A673 (cell line): ENCODE data around the gene P2RX5. TPM values are rescaled to one million over a fixed set of nuclear protein-coding genes. Genes with fewer than 3 reads are reported as not detected.
A peak's percentile ranks its signal among the peaks of the same experiment; 100 is the strongest.

Experiments used
- BruUV-seq: library from RNA; stranded (reverse); fragments of 400-500 nt; replicated peaks from 2 replicates; lab custom pipeline; 2021; lab: Mats Ljungman, UMichigan
- CTCF ChIA-PET: fragments of 300-600 bp; sonication (Branson Sonifier 250); formaldehyde crosslinking; loops from one replicate; lab custom pipeline; 2022; ENCODE audit warnings: antibody characterized with exemption; lab: Charles Lee
- POLR2A ChIA-PET: fragments of 300-600 bp; sonication (Branson Sonifier 250); formaldehyde crosslinking; loops from one replicate; lab custom pipeline; 2022; ENCODE audit warnings: antibody characterized with exemption; ENCODE audit not compliant: low non-redundant PET; lab: Charles Lee
- DNase-seq: peaks from one replicate; pipeline ENCODE4 v3.0.0-alpha.2; 2015; ENCODE audit warnings: low spot score
- H3K27ac ChIP-seq: fragments of 200-600 bp; sonication (generic); 2 replicates; pipeline ENCODE4 v1.5.1; 2016; ENCODE audit warnings: mixed run types, low read depth, mild to moderate bottlenecking, mixed read lengths, antibody characterized with exemption, low read length; ENCODE audit not compliant: poor library complexity, severe bottlenecking
- H3K27me3 ChIP-seq: fragments of 200-600 bp; sonication (generic); replicated peaks from 2 replicates; pipeline ENCODE4 v1.6.1; 2017; ENCODE audit warnings: mixed run types, low read depth, mild to moderate bottlenecking, mixed read lengths, antibody characterized with exemption, low read length; ENCODE audit not compliant: insufficient read depth, poor library complexity
- H3K36me3 ChIP-seq: fragments of 200-600 bp; sonication (generic); 2 replicates; pipeline ENCODE4 v1.6.1; 2016; ENCODE audit warnings: mixed run types, mild to moderate bottlenecking, mixed read lengths, antibody characterized with exemption, low read length; ENCODE audit not compliant: insufficient read depth, poor library complexity, severe bottlenecking
- H3K4me1 ChIP-seq: fragments of 200-600 bp; sonication (generic); 2 replicates; pipeline ENCODE4 v1.6.1; 2017; ENCODE audit warnings: mixed run types, mild to moderate bottlenecking, mixed read lengths, antibody characterized with exemption, low read length; ENCODE audit not compliant: insufficient read depth, poor library complexity, severe bottlenecking
- H3K4me3 ChIP-seq: fragments of 200-600 bp; sonication (generic); 2 replicates; pipeline ENCODE4 v1.5.1; 2016; ENCODE audit warnings: low read depth, mixed run types, mild to moderate bottlenecking, mixed read lengths, low read length; ENCODE audit not compliant: poor library complexity, severe bottlenecking
- H3K9me3 ChIP-seq: fragments of 200-600 bp; sonication (generic); 2 replicates; pipeline ENCODE4 v1.6.1; 2016; ENCODE audit warnings: mixed run types, low read depth, mild to moderate bottlenecking, mixed read lengths, antibody characterized with exemption, low read length; ENCODE audit not compliant: poor library complexity, severe bottlenecking
- EZH2 ChIP-seq: fragments of 200-600 bp; sonication (generic); IDR thresholded peaks from 2 replicates; pipeline ENCODE4 v1.6.1; 2017; ENCODE audit warnings: borderline replicate concordance, low read depth, mild to moderate bottlenecking, mixed read lengths, antibody characterized with exemption, low read length; ENCODE audit not compliant: poor library complexity, severe bottlenecking
- intact Hi-C: fragments of 100-400 bp; cut with micrococcal nuclease; formaldehyde crosslinking; loops from one replicate; pipeline ENCODE4 v1.10.0; 2022; ENCODE audit not compliant: unreplicated experiment
- total RNA-seq: library from RNA; stranded (reverse); gene quantifications from 2 replicates; pipeline ENCODE4 v1.2.3, GENCODE V29; 2021
- TF ChIP-seq, protein P1 (sequence below): fragments of 300-800, 200-600 bp; sonication (generic); conservative IDR thresholded peaks from 2 replicates; pipeline ENCODE4 v1.5.1; 2017; ENCODE audit warnings: low read depth, mild to moderate bottlenecking, antibody characterized with exemption, low read length, moderate library complexity, mixed read lengths

The P2RX5 gene
- total RNA-seq, 1 experiment from 2014 or later: 0.45 TPM

GRCh38 chr17:3672571-3672970, 23.4 kb downstream of the P2RX5 start:
- intact Hi-C loops: no loop called here
- CTCF ChIA-PET: no interaction called here
- POLR2A ChIA-PET: no interaction called here
- H3K9me3 ChIP-seq: no peaks in the 10 kb centered on the region
- no peak overlapping the region for H3K4me3 ChIP-seq
- TF ChIP-seq EZH2: no peak
- TF ChIP-seq, protein P1, sequence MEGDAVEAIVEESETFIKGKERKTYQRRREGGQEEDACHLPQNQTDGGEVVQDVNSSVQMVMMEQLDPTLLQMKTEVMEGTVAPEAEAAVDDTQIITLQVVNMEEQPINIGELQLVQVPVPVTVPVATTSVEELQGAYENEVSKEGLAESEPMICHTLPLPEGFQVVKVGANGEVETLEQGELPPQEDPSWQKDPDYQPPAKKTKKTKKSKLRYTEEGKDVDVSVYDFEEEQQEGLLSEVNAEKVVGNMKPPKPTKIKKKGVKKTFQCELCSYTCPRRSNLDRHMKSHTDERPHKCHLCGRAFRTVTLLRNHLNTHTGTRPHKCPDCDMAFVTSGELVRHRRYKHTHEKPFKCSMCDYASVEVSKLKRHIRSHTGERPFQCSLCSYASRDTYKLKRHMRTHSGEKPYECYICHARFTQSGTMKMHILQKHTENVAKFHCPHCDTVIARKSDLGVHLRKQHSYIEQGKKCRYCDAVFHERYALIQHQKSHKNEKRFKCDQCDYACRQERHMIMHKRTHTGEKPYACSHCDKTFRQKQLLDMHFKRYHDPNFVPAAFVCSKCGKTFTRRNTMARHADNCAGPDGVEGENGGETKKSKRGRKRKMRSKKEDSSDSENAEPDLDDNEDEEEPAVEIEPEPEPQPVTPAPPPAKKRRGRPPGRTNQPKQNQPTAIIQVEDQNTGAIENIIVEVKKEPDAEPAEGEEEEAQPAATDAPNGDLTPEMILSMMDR: no peak
- no peaks in the 10 kb centered on the region for H3K27me3 ChIP-seq
- DNase-seq: no peak
- H3K36me3 ChIP-seq: peaks cover 3% of the 10 kb centered on the region
- no peak overlapping the region for H3K27ac ChIP-seq
- peaks cover 7% of the 10 kb centered on the region for H3K4me1 ChIP-seq
- no TSS peak for BruUV-seq

DNA sequence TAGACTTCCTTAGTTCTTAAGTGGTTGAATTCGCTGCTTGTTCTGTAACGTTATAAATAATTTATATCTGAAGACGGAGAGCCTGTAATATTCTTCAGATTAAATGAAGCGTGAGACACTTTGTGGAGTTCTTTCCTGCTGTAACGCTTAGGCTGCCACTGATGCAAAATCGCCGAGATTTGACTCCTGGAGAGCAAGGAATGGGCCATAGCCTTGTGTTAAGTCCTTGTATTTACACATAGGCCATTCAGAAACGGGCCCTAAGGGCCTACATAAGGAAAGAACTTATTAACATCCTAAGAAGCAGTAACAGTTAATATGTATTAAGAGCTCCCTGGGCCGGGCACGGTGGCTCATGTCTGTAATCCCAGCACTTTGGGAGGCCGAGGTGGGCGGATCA, 26.4 kb downstream of the P2RX5 start:
- POLR2A ChIA-PET: no interaction called here
- CTCF ChIA-PET: no interaction called here
- DNase-seq: peak; percentile 44
- TF ChIP-seq, protein P1: no peak
- TF ChIP-seq EZH2: no peak
- peaks cover 7% of the 10 kb centered on the region for H3K4me1 ChIP-seq
- no TSS peak for BruUV-seq
- peak overlapping the region; percentile 100 for H3K4me3 ChIP-seq
- H3K36me3 ChIP-seq: peaks cover 3% of the 10 kb centered on the region
- intact Hi-C loops: no loop called here
- peak overlapping the region; percentile 92 for H3K27ac ChIP-seq
- no peaks in the 10 kb centered on the region for H3K9me3 ChIP-seq
- H3K27me3 ChIP-seq: no peaks in the 10 kb centered on the region

GRCh38 chr17:3669085-3669347, 26.9 kb downstream of the P2RX5 start:
- no peak for DNase-seq
- ChIA-PET CTCF (no interaction called here), POLR2A (no interaction called here)
- Histone ChIP-seq H3K27me3 (no peaks in the 10 kb centered on the region), H3K27ac (peak overlapping the region; percentile 92), H3K36me3 (peaks cover 7% of the 10 kb centered on the region), H3K9me3 (no peaks in the 10 kb centered on the region), H3K4me3 (peak overlapping the region; percentile 100), H3K4me1 (peaks cover 7% of the 10 kb centered on the region)
- BruUV-seq: TSS peak; percentile 93
- intact Hi-C loops: no loop called here
- TF ChIP-seq EZH2: no peak
- TF ChIP-seq, protein P1: no peak
